SK-N-SH treated with all-trans-retinoic acid at 6 μM for 48 hours (cell line): ENCODE measurements around the gene CLCN7.

Experiments used
- ATAC-seq: fragments of 200-7000 bp; cut with Tn5 transposase; 3 replicates; pipeline ENCODE4 v1.9.1; 2020; ENCODE audit warnings: mild to moderate bottlenecking, moderate library complexity
- ARNTL ChIP-seq: fragments of 450-650 bp; formaldehyde crosslinking; IDR thresholded peaks from 2 replicates; pipeline ENCODE4 v1.5.0; 2020; ENCODE audit warnings: low read depth, mild to moderate bottlenecking, moderate library complexity, borderline replicate concordance
- BACH2 ChIP-seq: fragments of 250-450 bp; sonication (Bioruptor Pico); IDR thresholded peaks from 2 replicates; pipeline ENCODE4 v1.9.0; 2021; ENCODE audit warnings: mild to moderate bottlenecking, borderline replicate concordance
- CREB5 ChIP-seq: fragments of 250-450 bp; sonication (Bioruptor Pico); IDR thresholded peaks from 2 replicates; pipeline ENCODE4 v1.5.1; 2020; ENCODE audit warnings: low read depth, mild to moderate bottlenecking, moderate library complexity
- CSDC2 ChIP-seq: fragments of 250-450 bp; sonication (Bioruptor Pico); IDR thresholded peaks from 2 replicates; pipeline ENCODE4 v1.5.0; 2020; ENCODE audit warnings: mild to moderate bottlenecking, moderate library complexity
- ESRRG ChIP-seq: fragments of 250-450 bp; sonication (Bioruptor Pico); IDR thresholded peaks from 2 replicates; pipeline ENCODE4 v1.6.1; 2021; ENCODE audit warnings: mild to moderate bottlenecking
- GLIS3 ChIP-seq: fragments of 250-450 bp; sonication (Bioruptor Pico); IDR thresholded peaks from 2 replicates; pipeline ENCODE4 v1.5.0; 2020; ENCODE audit warnings: mild to moderate bottlenecking, moderate library complexity
- ISL1 ChIP-seq: fragments of 250-450 bp; sonication (Bioruptor Pico); IDR thresholded peaks from 2 replicates; pipeline ENCODE4 v2.1.2; 2022; ENCODE audit warnings: mild to moderate bottlenecking, moderate library complexity
- OSR1 ChIP-seq: fragments of 250-450 bp; sonication (Bioruptor Pico); IDR thresholded peaks from 2 replicates; pipeline ENCODE4 v1.8.0; 2022; ENCODE audit warnings: moderate library complexity, mild to moderate bottlenecking, inconsistent platforms
- PATZ1 ChIP-seq: fragments of 250-450 bp; sonication (Bioruptor Pico); IDR thresholded peaks from 2 replicates; pipeline ENCODE4 v1.8.0; 2020; ENCODE audit warnings: mild to moderate bottlenecking, moderate library complexity, borderline replicate concordance
- POU6F1 ChIP-seq: fragments of 250-450 bp; sonication (Bioruptor Pico); IDR thresholded peaks from 2 replicates; pipeline ENCODE4 v1.8.0; 2021; ENCODE audit warnings: low read depth, mild to moderate bottlenecking, moderate library complexity, borderline replicate concordance
- PPARA ChIP-seq: fragments of 250-450 bp; sonication (Bioruptor Pico); IDR thresholded peaks from 2 replicates; pipeline ENCODE4 v1.5.0; 2020; ENCODE audit warnings: mild to moderate bottlenecking, borderline replicate concordance
- RARB ChIP-seq: fragments of 250-450 bp; sonication (Bioruptor Pico); IDR thresholded peaks from 2 replicates; pipeline ENCODE4 v1.8.0; 2021; ENCODE audit warnings: mild to moderate bottlenecking, moderate library complexity
- SNAI2 ChIP-seq: fragments of 250-450 bp; sonication (Bioruptor Pico); IDR thresholded peaks from 2 replicates; pipeline ENCODE4 v1.5.0; 2020; ENCODE audit warnings: mild to moderate bottlenecking, moderate library complexity
- TCF4 ChIP-seq: fragments of 250-450 bp; sonication (Bioruptor Pico); IDR thresholded peaks from 2 replicates; pipeline ENCODE4 v1.8.0; 2021; ENCODE audit warnings: mild to moderate bottlenecking, moderate library complexity, borderline replicate concordance
- TOX ChIP-seq: fragments of 250-450 bp; sonication (Bioruptor Pico); IDR thresholded peaks from 2 replicates; pipeline ENCODE4 v1.8.0; 2021; ENCODE audit warnings: mild to moderate bottlenecking, moderate library complexity, borderline replicate concordance
- ZC3H10 ChIP-seq: fragments of 250-450 bp; sonication (Bioruptor Pico); IDR thresholded peaks from 2 replicates; pipeline ENCODE4 v1.5.1; 2021; ENCODE audit warnings: mild to moderate bottlenecking, moderate library complexity
- ZFP3 ChIP-seq: fragments of 250-450 bp; sonication (Bioruptor Pico); IDR thresholded peaks from 2 replicates; pipeline ENCODE4 v1.5.0; 2020; ENCODE audit warnings: mild to moderate bottlenecking, moderate library complexity
- ZFP30 ChIP-seq: fragments of 450-650 bp; formaldehyde crosslinking; IDR thresholded peaks from 2 replicates; pipeline ENCODE4 v1.5.0; 2022; ENCODE audit warnings: mild to moderate bottlenecking, moderate library complexity
- ZNF565 ChIP-seq: fragments of 450-650 bp; formaldehyde crosslinking; conservative IDR thresholded peaks from 2 replicates; pipeline ENCODE4 v1.5.0; 2020; ENCODE audit warnings: low read depth, mild to moderate bottlenecking, moderate library complexity
- ZNF8 ChIP-seq: fragments of 450-650 bp; formaldehyde crosslinking; IDR thresholded peaks from 2 replicates; pipeline ENCODE4 v1.5.0; 2020; ENCODE audit warnings: mild to moderate bottlenecking, moderate library complexity
- TF ChIP-seq, protein P1 (sequence below): fragments of 250-450 bp; sonication (Bioruptor Pico); IDR thresholded peaks from 2 replicates; pipeline ENCODE4 v1.5.0; 2020; ENCODE audit warnings: mild to moderate bottlenecking, moderate library complexity
- TF ChIP-seq, protein P2 (sequence below): fragments of 250-450 bp; sonication (Bioruptor Pico); IDR thresholded peaks from 2 replicates; pipeline ENCODE4 v1.5.1; 2021; ENCODE audit warnings: mild to moderate bottlenecking, moderate library complexity

CLCN7 gene

DNA sequence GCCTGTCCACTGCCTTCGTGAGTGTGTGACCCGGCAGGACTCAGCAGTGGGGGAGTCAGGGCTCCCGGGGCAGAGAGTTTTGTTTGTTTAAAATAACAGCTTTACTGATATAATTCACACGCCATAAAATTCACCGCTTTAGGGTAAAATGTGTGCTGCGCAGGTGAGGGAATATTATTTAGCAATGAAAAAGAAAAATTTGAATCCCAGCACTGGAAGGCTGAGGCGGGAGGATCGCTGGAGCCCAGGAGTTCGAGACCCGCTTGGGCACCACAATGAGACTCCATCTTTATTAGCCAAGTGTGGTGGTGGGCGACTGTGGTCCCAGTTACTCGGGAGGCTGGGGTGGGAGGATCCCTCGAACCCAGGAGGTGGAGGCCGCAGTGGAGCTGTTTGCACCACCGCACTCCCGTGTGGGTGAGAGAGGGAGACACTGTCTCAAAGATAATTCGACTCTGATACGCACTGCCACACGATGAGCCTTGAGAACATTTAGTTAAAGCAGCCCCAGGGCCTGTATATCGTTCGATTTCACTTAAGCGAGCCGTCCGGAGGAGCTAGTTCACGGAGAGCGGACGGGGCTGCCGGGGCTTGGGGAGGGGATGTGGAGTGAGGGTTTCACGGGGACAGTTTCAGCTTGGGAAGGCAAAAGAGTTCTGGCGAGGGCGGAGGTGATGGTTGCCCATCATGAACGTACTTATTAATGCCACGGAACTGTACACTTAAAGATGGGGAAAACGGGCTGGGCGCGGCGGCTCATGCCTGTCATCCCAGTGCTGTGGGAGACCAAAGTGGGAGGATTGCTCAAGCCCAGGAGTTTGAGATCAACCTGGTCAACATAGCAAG lies 28.5 kb upstream of the CLCN7 start:
- ATAC-seq = no peak
- no peak for TF ChIP-seq SNAI2 (CRISPR knock-in tag)
- TF ChIP-seq PPARA (CRISPR knock-in tag) = no peak
- no peak for TF ChIP-seq ESRRG (CRISPR knock-in tag)
- no peak for TF ChIP-seq TCF4
- no peak for TF ChIP-seq PATZ1
- no peak for TF ChIP-seq OSR1 (CRISPR knock-in tag)
- no peak for TF ChIP-seq CREB5 (CRISPR knock-in tag)
- no peak for TF ChIP-seq ZFP3 (CRISPR knock-in tag)
- no peak for TF ChIP-seq TOX (CRISPR knock-in tag)
- TF ChIP-seq ISL1 (CRISPR knock-in tag) = no peak
- TF ChIP-seq, protein P1, sequence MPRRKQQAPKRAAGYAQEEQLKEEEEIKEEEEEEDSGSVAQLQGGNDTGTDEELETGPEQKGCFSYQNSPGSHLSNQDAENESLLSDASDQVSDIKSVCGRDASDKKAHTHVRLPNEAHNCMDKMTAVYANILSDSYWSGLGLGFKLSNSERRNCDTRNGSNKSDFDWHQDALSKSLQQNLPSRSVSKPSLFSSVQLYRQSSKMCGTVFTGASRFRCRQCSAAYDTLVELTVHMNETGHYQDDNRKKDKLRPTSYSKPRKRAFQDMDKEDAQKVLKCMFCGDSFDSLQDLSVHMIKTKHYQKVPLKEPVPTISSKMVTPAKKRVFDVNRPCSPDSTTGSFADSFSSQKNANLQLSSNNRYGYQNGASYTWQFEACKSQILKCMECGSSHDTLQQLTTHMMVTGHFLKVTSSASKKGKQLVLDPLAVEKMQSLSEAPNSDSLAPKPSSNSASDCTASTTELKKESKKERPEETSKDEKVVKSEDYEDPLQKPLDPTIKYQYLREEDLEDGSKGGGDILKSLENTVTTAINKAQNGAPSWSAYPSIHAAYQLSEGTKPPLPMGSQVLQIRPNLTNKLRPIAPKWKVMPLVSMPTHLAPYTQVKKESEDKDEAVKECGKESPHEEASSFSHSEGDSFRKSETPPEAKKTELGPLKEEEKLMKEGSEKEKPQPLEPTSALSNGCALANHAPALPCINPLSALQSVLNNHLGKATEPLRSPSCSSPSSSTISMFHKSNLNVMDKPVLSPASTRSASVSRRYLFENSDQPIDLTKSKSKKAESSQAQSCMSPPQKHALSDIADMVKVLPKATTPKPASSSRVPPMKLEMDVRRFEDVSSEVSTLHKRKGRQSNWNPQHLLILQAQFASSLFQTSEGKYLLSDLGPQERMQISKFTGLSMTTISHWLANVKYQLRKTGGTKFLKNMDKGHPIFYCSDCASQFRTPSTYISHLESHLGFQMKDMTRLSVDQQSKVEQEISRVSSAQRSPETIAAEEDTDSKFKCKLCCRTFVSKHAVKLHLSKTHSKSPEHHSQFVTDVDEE (CRISPR knock-in tag) = no peak
- no peak for TF ChIP-seq RARB
- no peak for TF ChIP-seq ZC3H10 (CRISPR knock-in tag)
- no peak for TF ChIP-seq CSDC2 (CRISPR knock-in tag)
- no peak for TF ChIP-seq ZNF565 (CRISPR knock-in tag)
- TF ChIP-seq POU6F1 (CRISPR knock-in tag) = no peak
- TF ChIP-seq ZFP30 (CRISPR knock-in tag) = no peak
- TF ChIP-seq, all 23 proteins: peak for 0

DNA sequence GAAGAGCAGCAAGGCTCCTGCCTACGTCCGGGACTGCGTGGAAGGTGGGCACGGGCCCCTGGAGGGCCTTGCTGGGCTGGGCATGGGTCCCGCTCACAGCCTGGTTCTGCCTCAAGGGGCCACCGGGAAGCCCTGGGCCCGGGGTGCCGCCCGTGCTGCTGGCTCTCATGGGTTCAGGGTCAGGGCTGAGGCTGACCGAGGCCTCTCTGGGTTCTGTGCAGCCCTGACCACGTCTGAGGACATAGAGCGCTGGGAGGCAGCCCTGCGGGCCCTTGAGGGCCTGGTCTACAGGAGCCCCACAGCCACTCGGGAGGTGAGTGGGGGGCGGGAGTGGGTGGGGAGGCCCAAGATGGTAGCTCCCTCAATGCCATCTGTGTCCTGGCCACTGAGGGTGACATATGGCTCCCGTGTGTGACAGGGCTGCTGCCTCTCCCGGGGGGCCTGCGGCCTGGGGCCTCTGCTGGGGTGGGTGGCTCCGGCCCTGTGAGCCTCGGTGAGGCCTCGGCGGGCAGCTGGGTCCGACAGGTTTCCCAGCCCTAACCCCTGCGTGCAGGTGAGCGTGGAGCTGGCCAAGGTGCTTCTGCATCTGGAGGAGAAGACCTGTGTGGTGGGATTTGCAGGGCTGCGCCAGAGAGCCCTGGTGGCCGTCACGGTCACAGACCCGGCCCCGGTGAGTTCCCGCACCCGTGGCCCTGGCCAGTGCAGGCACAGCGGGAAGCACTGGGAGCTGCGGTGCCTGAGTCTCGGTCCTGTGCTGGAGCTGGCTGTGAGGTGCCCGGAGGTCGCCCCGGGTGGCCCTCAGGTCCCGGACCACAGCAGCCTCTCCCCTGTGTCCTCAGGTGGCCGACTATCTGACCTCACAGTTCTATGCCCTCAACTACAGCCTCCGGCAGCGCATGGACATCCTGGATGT lies 27.5 kb upstream of the CLCN7 start:
- TF ChIP-seq ZFP3 (CRISPR knock-in tag) (no peak), ZNF8 (CRISPR knock-in tag) (no peak), BACH2 (CRISPR knock-in tag) (no peak), ARNTL (CRISPR knock-in tag) (no peak), CSDC2 (CRISPR knock-in tag) (no peak), TCF4 (no peak), RARB (no peak), ZFP30 (CRISPR knock-in tag) (no peak), PPARA (CRISPR knock-in tag) (no peak), POU6F1 (CRISPR knock-in tag) (no peak), ZNF565 (CRISPR knock-in tag) (no peak), OSR1 (CRISPR knock-in tag) (no peak), SNAI2 (CRISPR knock-in tag) (no peak), CREB5 (CRISPR knock-in tag) (no peak), ISL1 (CRISPR knock-in tag) (no peak), GLIS3 (no peak)
- TF ChIP-seq, protein P2, sequence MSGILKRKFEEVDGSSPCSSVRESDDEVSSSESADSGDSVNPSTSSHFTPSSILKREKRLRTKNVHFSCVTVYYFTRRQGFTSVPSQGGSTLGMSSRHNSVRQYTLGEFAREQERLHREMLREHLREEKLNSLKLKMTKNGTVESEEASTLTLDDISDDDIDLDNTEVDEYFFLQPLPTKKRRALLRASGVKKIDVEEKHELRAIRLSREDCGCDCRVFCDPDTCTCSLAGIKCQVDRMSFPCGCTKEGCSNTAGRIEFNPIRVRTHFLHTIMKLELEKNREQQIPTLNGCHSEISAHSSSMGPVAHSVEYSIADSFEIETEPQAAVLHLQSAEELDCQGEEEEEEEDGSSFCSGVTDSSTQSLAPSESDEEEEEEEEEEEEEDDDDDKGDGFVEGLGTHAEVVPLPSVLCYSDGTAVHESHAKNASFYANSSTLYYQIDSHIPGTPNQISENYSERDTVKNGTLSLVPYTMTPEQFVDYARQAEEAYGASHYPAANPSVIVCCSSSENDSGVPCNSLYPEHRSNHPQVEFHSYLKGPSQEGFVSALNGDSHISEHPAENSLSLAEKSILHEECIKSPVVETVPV = no peak
- TF ChIP-seq, all 23 proteins: peak for 0
- ATAC-seq = no peak
